Suppressor macrophage (primary cell): ENCODE data around the gene PXK.

Source experiments
- DNase-seq, 4 experiments: peaks; one replicate each; pipeline ENCODE4 v3.0.0-alpha.2; 2020 to 2022

Gene PXK

DNA sequence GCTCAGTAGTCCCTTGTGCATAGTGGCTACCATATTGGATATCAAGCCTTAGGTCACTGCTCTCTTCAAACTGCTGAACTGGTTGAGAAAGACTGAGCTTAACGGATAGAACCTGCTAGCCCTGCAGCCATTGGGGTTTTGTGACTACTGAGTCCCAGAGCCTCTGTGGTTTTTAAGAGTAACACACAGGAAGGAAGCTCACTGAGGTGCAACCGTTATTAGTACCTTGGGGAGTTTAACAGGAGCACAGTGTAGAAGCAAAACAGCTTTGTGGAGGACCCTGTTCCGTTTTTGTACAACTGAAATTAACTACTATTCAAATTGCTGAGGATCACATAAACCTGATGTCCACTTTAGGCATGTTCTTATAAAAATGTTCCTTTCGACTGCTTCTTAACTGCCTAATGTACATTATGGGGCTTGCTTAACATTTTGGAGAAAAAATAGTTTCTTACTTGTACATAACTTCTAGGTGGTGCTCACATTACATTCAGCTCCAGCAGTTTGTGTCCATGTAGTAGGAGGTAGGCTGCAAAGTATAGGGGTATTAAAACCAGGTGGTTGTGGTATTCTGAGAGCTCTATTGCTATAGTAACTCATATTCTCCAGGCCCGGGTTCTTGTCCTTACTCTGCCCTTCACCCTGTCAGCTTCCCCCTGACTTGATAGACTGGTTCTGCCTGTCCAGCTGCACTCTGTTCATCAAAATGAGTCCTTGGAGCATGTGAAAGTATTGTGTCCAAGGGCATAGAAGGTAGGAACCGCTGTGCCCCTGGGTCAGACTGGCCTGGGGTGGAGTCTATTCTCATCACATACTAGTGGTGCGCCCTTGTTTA lies 17.3 kb downstream of the PXK start:
- peak in 2 of 4 experiments; percentile 25 to 30 for DNase-seq

DNA sequence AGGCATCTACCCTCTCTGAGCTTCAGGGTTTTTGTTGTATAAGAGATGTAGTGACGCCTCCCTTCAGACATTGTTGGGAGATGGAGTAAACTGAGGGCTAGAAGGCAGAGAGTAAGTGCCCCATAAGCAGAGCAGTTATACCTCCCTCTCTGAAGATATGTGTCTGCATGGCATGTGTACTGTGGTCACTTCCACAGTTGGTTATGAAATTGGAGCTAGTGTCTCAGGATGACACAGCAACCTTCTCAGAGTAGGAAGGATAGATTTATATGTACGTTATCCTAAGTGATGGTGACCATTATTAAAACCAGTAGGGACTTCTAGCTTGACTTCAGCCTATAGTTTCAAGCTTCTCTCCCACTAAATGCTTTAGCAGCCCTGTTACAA lies 17.9 kb downstream of the PXK start:
- DNase-seq = peak; percentile 50 to 81 (median 70)

DNA sequence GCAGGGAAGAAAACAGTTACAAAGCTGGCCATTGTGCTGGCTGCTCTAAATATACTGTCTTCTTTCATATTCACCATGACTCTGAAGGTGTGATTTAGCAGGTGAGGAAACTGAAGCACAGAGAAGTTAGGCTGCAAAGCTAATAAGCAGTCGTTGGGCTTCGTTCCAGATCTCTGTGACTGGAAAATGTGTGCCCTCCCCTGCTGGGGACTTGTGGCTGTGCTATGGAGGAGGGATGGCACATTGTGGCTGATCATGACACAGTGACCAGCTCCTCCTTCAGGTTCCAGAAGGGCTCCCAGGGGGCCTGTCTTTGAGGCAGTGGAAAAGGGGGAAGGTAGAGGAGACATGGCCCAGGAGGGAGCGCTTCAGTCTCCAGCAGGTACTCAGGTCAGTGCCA lies 19.2 kb downstream of the PXK start:
- peak in 3 of 4 experiments; percentile 42 to 56 (median 45) for DNase-seq

DNA sequence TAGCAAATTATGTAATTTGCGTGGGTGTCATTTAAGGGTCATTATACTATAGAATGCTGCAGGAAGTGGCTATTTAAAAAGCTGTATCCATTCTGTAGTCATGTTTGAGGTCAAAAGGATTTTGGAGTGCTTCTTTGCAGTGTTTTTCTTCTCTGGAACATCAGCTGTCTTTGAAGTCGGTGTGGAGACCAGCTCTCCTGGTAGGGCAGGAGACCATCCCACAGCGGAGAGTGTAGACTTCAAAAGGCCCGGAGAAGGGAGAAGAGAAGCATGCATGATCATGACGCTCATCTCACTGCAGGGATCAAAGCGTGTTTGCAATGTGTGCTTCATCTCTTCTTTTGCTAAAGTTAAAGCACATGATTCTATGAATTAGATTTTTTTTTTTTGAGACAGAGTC lies 19.9 kb downstream of the PXK start:
- DNase-seq = peak in 1 of 4 experiments; percentile 21

DNA sequence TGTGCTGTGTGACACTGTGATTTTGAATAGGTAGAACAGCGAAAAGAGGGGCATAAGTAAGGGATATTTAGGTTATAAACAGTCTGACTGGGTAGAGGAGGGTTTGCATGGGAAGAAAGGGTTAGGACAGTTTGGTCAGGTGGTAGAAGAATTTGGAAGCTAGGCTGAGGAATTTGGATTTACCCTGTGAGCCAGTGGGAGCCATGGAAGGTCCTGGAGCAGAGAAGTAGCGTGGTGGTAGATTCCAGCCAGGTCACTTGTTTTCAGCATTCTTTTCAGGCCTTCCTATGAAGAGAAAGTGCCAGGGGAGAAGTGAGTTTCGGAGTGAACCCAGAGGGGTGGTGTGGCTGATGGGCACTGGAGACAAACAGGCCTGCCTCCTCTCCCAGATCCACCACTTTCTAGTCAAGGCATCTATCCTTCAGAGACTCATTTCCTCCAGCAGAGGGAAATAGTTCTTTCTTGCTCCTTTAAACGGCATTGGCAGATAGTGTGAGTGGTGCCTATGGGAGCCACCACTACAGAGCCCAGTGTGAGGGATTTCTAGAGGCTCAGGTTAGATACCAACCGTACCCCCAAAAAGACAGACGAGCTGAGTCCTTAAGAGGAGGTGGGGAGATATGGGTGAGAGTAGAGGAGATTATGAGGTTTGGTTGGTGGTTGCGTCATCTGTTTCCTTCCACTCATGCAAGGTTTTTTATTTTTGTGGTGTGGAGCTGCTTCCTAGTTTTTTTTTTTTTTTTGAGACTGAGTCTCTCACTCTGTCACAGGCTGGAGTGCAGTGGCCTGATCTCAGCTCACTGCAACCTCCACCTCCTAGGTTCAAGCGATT lies 21.2 kb downstream of the PXK start:
- peak; percentile 58 to 85 (median 73) for DNase-seq

DNA sequence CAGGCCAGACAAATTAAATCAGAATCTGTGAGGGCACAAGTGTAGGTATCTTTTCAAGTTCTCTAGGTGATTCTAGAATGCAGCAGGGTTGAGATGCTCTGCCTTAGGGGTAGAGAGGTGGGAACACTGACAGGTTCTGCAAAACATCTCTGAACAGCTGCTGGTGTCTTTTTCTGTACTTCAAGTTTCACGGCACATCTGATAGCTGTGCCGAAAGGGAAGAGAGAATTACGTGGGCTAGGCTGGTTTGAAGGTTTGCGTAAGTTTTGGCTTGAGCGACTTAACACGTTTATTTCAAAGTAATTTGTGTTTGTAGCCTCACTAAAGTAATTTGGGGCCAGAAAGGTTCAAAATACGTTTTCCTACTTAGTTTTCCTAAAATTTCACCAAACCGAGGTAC lies 22.5 kb downstream of the PXK start:
- peak; percentile 55 to 81 (median 76) for DNase-seq

DNA sequence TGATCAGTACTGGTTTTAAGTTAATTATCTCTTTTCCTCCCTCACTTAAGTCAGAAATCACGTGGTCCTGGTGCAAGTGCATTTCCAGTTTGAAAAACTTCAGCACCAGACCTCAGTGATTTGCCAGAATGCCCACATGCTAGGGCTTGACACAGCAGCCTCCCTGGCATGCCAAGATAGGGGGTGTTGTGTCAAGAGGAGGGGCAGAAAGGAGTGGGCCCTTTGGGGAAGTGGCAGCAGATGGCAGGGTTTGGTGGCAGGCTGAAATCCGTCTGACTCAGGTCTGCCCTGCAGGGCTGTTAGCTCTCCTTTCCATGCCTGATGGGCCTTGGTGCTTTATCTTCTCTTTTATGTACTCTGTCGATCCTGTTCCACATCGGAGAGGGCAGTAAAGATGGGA lies 23.4 kb downstream of the PXK start:
- peak; percentile 77 to 91 (median 83) for DNase-seq

DNA sequence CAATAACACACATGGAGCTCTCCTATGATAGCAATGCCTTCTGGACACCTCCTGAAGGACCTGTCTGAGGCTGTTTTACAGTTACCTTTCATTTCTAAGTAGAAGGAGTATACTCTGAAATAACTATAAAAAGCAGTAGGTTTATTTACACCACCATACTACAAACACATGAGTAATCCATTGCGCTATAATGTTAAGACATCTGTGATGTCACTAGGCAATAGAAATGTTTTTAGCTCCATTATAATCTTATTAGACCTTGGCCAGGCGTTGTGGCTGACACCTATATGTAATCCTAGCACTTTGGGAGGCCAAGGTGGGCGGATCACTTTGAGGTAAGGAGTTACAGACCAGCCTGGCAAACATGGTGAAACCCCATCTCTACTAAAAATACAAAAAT lies 24.7 kb downstream of the PXK start:
- DNase-seq = no peak

DNA sequence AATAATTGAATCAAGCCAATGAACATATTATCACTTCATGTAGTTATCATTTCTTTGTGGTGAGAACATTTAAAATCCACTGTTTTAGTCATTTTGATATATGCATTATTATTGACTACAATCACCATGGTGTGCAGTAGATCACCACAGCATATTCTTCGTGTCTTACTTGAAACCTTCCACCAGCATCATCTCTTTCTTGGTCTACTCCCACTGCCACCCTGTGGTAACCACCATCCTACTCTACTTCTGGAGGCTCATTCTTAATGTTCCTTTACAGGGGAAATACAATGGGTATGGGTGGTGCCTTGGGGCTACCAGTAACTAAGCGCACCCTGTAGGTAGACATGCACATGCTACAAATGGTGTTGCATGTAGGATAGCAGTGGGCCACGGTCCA lies 25.4 kb downstream of the PXK start:
- no peak for DNase-seq

DNA sequence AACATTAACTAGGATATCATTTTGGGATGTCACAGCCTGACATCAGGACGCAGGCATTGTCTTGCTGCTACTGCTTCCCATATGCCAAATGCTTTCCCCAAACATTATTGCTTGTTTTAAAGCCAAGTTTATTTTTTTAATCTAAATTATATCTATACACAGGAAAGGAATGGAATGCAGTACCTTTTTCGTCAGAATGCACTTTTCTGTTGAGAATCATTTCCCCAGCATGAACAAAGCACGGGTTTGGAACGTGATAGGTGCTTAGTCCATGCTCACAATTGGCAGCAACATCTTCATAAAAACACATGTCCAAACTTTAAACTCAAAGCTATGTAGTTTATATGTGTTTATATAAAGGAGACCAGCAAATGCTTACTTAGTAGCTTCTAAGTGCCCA lies 26.1 kb downstream of the PXK start:
- no peak for DNase-seq

DNA sequence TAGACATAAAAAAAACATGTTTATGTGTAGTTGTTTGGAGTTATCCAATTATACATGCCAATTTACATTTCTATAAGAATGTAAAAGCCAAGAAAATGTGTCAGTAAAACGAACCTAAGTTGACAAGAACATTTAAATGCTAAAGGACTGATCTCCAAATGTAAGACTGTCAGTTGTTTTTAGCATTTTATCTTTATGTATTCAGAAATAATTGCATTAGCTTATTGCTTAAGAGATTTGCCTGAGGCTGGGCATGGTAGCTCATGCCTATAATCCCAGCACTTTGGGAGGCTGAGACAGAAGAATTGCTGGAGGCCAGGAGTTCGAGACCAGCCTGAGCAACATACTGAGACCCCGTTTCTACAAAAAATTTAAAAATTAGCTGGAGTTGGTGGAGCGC lies 26.9 kb downstream of the PXK start:
- no peak for DNase-seq

DNA sequence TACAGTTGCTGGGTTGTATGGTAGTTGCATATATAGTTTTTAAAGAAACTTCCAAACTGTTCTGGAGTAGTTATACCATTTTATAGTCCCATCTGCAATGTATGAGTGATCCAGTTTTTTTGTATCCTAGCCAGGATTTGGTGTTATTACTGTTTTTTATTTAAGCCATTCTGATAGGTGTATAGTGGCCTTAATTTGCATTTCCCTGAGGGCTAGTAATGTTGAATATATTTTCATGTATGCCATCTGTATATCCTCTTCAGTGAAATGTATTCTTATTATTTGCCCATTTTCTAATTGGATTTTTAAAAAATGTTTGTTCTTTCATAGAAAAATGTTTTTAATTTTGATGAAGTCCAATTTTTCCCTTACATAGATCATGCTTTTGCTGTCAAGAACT lies 29.2 kb downstream of the PXK start:
- no peak for DNase-seq

DNA sequence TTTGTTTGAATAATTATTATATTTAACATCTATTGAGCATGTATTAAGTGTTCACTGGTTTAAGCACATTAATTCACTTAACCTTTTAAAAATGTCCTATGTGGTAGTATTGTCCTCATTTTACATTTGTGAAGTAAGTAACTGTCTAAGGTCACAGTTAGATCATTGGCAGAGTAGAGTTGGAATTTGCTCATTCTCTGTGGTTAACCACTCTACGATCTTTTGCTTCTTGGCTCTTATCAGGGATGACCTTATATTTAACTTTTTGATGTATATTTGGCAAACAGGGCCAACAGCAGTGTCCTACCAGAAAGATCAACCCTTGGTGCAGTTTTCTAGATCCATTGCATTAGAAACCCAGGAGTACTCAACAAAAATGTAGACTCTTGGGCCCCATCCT lies 34.0 kb downstream of the PXK start:
- DNase-seq = no peak

DNA sequence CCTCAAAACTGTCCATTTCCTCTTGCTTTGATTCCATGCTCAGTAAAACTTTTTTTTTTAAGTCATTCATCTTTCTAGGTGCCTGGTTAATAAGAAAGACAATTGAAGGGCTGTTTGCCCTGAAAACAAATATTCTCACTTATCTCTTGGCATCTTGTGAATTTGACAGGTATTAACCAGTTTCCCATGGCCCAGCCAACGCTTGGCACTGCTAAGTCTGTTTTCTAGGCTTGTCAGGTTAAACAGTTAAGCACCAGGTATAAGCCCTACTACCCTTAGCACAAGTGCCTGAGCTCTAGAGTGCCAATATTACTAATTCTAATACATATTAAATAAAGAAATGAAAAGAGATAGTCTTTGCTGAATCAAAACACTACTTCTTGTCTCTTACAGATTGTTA lies 36.3 kb downstream of the PXK start:
- DNase-seq = no peak

DNA sequence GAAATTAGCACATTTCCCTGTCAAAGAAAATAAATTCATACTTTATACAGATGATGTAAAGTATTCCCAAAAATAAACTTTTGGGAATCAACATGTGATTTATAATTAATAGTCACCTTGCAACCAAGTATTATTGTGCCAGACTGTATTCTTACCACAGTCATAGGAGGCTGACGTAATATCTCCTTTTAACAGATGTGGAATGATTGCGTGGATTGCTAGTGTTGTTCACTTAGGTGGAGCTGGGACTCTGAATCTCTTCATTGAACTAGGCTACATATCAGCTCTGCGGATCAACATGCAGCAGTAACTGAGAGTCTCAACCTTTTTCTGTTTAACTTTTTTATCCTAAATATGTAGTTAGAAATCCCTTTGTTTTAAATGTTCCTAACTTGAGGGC lies 37.2 kb downstream of the PXK start:
- no peak for DNase-seq

DNA sequence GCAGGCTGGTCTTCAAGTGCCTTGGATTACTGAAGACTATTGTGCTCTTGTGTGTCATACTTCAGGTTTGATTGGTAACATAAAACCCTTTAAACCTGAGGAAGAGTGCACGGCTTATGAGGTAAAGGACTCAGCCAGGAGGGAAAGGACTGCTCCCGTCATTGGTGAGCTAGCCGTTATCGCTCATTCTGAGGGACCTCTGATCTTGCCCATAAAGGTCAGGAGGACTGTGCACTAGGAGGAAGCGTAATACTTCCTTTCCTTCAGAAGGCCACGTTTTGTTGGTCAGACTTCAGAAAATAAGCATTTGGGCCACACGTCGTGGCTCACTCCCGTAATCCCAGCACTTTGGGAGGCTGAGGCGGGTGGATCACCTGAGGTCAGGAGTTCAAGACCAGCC lies 37.7 kb downstream of the PXK start:
- no peak for DNase-seq

DNA sequence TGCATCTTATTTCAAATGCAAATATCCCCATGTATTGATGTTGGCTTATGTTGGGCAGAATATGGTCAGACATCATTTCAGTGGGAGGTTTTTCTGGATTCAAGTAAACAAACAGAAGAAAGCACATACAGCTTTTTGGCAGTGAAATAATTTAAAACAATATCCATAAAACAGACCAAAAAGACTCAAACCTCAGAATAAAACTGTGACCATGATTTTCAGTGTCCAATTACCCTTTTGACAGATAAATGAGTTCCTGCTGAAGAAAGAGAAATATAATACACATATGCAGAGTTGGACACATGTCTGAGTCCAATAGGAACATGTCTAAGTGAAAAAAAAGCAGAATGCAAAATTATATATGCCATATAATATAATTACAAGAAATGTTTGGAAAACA lies 39.1 kb downstream of the PXK start:
- DNase-seq = no peak

DNA sequence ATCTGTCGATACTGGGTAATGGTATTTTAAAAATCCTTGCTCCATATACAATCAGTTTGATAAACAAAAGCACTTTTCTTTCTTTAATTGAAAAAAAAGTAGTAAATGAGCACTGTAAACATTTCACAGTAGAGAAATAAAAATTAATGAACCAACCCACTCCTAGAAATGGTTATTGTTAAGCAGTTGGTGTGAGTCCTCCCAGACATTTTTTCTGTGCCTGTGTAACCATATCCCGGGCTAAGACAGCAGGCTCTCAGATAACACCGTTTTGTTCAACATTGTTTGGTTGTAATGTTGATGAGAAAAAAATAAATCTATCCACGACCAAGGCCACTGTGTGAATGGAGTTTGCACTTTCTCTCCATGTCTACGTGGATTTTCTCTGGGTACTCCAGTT lies 42.6 kb downstream of the PXK start:
- DNase-seq = no peak

DNA sequence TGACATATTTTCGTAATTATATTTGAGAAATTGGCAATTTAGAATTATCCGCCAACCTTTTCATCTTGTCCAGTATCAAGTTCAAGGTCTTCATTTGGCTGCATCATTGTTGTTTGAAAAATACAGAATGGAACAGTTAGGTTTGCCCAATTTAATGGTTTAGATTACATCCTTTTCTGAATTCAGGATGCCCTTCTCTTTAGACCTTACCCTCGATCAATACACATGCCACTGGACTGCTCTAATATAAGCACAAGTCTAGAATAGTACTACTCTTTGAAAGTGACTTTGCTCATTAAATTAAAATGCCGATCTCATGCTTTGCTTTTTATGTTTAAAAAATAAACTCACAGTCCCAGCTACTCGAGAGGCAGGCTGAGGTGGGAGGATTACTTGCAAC lies 44.5 kb downstream of the PXK start:
- no peak for DNase-seq

DNA sequence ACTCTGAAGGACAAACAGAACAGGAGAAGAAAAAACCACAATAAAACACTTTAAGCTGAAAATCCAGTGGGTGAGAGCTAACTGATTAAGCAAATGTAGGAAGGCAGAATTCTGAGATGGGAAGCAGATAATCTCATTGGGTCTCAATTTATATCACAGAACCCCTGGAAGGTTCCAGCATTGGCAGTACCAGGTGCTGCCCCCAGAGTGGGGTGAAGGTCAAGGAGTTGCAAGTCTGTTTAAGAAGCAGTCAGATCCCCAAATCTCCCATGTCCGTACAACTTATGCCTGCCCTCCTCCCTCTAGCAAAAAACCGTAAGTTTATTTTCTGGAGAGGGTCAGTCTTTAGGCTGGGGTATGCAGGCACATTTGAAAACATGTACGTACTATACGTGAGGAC lies 45.1 kb downstream of the PXK start:
- DNase-seq = no peak

DNA sequence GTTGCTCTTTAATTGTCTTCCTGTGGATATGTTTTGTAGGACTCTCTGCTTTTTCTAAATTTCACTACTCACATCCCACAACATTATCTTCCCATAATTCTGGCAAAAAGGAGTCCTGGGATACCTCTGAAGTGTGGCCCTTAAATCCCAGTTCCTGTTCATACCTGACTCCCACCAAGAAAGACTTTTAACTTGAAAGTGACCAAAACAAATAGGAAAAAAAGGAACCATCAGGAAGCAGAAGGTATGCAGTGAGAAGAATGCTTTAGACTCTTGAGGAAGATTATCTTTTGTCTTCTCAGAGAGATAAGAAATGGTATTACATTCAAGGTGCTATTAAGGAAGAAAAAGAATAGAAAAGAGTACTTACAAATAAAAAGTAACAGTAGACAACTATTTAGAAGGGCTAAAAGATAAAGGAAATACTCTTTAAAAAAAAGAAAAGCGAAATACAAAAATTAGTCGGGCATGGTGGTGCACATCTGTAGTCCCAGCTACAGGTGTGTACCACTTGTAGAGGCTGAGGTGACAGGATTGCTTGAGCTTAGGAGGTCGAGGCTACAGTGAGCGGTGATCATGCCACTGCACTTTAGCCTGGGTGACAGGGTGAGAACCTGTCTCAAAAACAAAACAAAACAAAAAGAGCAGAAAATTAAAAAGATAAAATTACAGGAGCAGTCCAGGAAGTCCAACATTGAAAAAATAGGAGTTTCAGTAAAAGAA lies 46.8 kb downstream of the PXK start:
- DNase-seq = no peak

DNA sequence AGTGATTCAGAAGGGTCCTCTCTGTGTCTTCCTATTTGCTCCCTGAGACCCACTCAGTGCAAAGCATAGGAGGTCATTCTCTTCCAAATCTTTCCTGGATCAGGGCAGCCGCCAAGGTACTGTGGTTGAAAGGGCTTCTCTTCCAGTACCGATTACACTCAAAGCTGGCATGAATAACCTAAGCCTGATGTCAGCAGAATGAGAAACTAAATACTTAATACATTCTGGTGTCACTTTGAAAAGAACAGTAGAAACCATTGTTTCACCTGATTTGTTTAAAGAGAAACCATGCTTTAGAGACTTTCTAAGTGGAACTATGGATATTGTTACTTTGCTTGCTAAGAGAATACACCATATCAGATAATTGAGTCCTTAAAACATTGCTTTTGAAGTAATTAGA lies 50.8 kb downstream of the PXK start:
- no peak for DNase-seq

DNA sequence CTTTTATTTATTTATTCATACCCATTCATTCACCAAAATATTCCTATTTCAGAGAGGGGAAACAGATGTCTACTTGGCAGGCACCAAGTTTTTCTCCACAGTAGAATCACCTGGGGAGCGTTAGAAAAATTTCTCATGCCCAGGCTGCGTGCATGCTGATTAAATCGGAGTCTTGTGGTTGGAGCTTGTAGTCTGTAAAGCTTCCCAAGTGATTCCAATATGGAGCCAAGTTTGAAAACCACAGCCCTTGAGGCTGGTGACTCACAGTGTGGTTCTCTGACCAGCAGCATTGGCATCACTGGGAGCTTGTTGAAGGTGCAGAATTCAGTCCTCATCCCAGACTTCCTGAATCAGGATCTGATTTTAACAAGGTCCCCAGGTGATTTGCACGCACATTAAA lies 51.2 kb downstream of the PXK start:
- DNase-seq = peak in 1 of 4 experiments; percentile 13
